COLO668 (cell line): ENCODE results near the gene UBE2M.
A peak's percentile ranks its signal among the peaks of the same experiment; 100 is the strongest.
"Not testable (repeated sequence)": the region's sequence is repeated elsewhere in the genome, so short reads cannot be mapped to it uniquely, and the experiment has no call there.

Experiments
- DNase-seq: peaks from one replicate; lab custom pipeline; 2025; ENCODE audit not compliant: unreplicated experiment; lab: John Stamatoyannopoulos, UW

The UBE2M gene

DNA sequence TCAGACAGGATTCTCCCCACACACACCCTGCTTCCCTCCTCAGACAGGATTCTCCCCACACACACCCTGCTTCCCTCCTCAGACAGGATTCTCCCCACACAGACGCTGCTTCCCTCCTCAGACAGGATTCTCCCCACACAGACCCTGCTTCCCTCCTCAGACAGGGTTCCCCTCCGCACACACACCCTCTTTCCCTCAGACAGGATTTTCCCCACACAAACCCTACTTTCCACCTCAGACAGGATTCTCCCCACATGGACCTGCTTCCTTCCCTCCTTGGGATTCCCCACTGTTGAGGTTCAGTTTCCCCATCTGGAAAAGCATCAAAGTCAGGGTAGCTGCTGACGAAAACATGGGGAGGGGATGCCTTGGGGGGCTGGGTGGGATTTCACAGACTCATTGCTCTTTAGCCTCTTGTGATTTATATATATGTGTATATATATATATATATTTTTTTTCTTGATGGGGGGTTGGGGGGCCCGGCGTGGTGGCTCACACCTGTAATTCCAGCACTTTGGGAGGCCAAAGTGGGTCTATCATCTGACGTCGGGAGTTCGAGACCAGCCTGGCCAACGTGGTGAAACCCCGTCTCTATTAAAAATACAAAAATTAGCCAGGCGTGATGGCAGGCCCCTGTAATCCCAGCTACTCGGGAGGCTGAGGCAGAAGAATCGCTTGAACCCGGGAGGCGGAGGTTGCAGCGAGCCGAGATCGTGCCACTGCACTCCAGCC is 15.6 kb downstream of the UBE2M start:
- not testable (repeated sequence) for DNase-seq

GRCh38 chr19:58539169-58539559 is 19.2 kb downstream of the UBE2M start:
- not testable (repeated sequence) for DNase-seq

GRCh38 chr19:58538257-58539168 is 19.9 kb downstream of the UBE2M start:
- no peak for DNase-seq

GRCh38 chr19:58536852-58537798 is 21.3 kb downstream of the UBE2M start:
- DNase-seq: no peak

- no peak for DNase-seq
Measured at GRCh38 chr19:58535857-58536256, 22.6 kb downstream of the UBE2M start.

DNA sequence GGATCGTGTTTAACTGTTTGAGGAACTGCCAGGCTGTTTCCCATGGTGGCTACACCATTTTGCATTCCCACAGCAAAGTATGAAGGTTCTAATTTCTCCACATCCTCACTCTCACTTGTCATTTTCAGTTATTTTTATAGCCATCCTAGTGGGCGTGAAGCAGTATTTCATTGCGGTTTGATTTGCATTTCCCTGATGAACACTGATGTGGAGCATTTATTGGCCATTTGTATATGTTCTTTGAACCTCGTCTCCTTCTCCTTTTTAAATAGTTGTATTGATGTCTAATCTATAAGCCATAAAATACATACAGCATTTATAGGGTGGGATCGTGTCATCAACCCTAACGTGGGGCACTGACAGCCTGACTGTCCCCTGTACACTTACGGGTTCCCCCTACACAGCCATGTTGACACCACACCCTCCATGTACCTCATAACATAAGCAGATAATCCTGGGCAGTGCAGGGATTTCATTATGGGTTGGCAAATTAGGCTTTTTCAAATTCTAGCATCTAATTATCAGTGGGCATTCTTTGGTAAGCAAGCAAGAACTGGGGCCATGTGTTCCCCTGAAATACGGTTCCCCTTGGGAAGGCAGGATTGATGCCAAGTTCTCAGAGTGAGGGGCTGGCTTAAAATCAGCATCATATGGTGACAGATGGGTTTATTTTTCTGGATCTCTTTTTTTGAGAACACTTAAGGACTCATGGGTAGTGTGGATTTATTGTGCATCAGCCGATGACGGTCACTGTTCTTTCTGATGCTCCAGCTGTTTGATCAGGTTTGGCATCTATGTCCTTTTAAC is 27.2 kb downstream of the UBE2M start:
- DNase-seq: no peak

DNA sequence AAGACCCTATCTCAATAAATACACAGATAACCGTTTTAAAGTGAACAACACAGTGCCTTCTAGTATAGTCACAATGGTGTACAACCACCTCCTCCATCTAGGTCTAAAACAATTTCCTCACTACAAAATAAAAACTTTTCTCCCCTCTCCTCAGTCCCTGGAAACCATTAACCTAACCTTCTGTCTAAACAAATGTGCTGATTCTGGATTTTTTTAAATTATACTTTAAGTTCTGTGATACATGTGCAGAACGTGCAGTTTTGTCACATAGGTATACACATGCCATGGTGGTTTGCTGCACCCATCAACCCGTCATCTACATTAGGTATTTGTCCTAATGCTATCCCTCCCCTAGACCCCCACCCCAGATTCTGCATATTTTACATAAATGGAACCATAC is 29.0 kb downstream of the UBE2M start:
- no peak for DNase-seq

- DNase-seq: no peak
Measured at GRCh38 chr19:58522709-58523108, 35.7 kb downstream of the UBE2M start.

DNA sequence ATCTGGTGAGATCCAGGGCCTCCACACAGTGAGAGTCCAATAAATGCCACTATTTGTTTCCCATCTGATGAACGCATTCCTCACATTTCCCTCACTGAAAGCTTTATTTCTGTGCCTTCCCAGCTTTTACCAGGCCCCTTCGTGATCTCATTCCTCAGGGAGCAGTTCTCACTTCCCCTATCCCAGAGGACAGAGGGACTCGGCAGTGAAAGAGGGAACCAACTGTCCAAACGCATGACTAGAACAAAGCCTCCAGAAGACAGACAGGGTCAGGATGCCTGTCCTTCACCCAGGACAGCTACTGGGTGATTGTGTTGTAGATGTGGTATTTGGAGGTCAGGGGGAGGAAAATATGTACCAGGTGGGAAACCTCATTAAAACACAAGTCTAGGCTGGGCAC is 36.8 kb downstream of the UBE2M start:
- no peak for DNase-seq

DNA sequence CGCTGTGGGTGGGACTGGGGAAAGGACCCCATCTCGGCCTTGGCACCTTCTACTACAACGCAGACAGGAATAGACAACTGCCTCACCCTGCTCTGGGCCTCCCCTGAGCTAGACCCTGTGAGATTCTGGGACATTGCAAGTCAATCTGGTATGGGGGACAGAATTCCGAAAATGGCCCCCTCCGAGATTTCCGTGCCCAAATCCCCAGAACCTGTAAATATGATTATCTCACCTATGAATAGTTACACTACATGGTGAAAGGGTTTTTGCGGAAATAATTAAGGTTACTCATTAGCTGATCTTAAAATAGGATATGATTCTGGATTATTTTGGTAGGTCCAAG is 38.2 kb downstream of the UBE2M start:
- no peak for DNase-seq

DNA sequence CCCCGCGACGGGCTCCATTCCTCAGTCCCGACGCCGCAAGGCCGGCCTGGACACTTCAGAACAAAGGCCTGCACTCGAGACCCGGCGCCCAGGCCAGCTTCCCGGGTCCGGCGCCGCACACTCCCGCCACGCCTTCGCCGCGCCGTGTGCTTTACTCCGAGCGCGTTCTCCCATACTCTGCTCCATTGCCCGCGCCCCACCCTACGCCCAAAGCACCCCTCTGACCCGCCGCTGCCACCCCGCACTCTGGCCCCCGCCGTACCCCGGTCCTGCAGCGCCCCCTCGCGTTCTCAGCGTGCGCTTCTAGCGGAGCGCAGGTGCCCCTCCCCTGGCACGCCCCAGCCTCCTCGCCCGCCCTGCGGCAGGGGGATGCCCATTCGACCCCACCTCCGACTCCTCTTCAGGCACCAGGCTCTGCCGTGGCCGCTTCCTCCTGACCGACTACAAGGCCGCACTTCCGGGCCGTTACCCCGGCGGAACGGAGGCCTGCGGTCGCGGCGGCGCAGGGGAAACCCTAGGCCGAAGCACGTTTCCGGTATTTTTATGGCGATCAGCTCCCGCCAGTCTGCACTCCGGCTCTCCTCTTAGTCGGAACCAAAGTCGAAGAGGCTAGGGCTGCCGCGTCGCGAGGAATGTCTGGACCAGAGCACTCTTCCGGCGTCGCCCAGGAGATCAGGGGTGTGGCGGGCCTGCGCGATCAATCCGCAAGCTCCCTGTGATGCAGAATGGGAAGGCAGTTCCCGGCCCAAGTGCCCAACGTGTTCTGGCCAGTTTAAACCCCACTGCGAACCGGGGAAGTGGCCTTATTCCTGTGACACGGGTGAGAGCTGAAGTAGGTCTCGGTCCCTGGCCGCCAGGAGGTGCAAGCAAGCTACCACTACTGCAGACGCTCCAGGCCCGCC is 38.8 kb downstream of the UBE2M start, which contains the start of gene ZBTB45:
TSS of gene ZBTB45 (minus strand) at position 456 of the 902 bp plus-strand sequence. CDS start 2,137 bp downstream, outside the sequence.
- peak; percentile 94 for DNase-seq

- DNase-seq: peak; percentile 74
Measured at GRCh38 chr19:58519087-58519354, 39.4 kb downstream of the UBE2M start.

GRCh38 chr19:58518256-58519086 is 39.9 kb downstream of the UBE2M start:
- DNase-seq: no peak

GRCh38 chr19:58516964-58517833 is 41.2 kb downstream of the UBE2M start:
- no peak for DNase-seq

GRCh38 chr19:58516246-58516836 is 42.1 kb downstream of the UBE2M start:
- no peak for DNase-seq

DNA sequence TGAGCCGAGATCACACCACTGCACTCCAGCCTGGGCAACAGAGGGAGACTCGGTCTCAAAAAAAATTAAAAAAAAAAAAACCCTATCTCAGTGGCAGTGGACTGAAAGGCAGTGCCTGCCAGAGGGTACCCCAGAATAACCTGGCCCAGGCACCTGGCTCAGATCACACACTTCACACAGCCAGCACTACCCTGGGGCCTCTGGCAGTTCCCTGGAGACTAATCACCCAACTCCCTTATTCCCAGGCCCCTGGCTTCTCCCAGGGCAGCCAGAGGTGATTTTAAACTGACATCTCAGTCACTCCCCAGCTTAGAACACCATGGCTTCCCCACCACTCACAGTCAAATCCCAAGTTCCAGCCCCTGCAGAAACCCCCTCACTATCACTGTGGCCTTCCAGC is 43.2 kb downstream of the UBE2M start:
- no peak for DNase-seq

- no peak for DNase-seq
Measured at GRCh38 chr19:58514564-58515022, 43.8 kb downstream of the UBE2M start.
